Gastrocnemius medialis (tissue), 4 donors: ENCODE data around the gene RNF181.

ENCODE experiments used
- CTCF ChIP-seq, 5 experiments: fragments of 450-650 bp in 3 of 5; fragments of 200-600 bp in 2 of 5; sonication (generic) in 2 of 5; IDR thresholded peaks in 4 of 5; conservative IDR thresholded peaks in 1 of 5; 1 replicate in 4 of 5; 2 replicates in 1 of 5; pipeline ENCODE4 v1.5.1; 2016 to 2019; ENCODE audit warnings: antibody characterized with exemption in 5 of 5, mild to moderate bottlenecking in 3 of 5, moderate library complexity in 3 of 5
- POLR2A ChIP-seq, 2 donors: fragments of 450-650 bp; IDR thresholded peaks; one replicate each; pipeline ENCODE4 v1.6.1; 2017; ENCODE audit warnings: antibody characterized with exemption in 2 of 2, mild to moderate bottlenecking in 2 of 2, moderate library complexity in 2 of 2

- TF ChIP-seq POLR2A (IDR thresholded peaks at IDR 0.05) (peak in 1 of 2 donors; percentile 12), CTCF (IDR thresholded peaks at IDR 0.05 in 4 of 5, conservative IDR thresholded peaks at IDR 0.05 in 1 of 5) (no peak)
Observed at GRCh38 chr2:85578243-85579180, 17.0 kb upstream of the RNF181 start.
